KOPT-K1 (cell line): ENCODE measurements around the gene TNPO3.
"Not testable (repeated sequence)": the region's sequence is repeated elsewhere in the genome, so short reads cannot be mapped to it uniquely, and the experiment has no call there.

ENCODE experiments used
- H3K27ac ChIP-seq: fragments of 200-600 bp; sonication (generic); 2 replicates; pipeline ENCODE4 v1.5.1; 2016; ENCODE audit warnings: antibody characterized with exemption, mild to moderate bottlenecking, low read depth, low read length; ENCODE audit not compliant: poor library complexity, severe bottlenecking
- H3K36me3 ChIP-seq: fragments of 200-600 bp; sonication (generic); 2 replicates; pipeline ENCODE4 v1.5.1; 2017; ENCODE audit warnings: antibody characterized with exemption, mild to moderate bottlenecking, low read length, moderate library complexity; ENCODE audit not compliant: insufficient read depth
- H3K9me3 ChIP-seq: fragments of 200-600 bp; sonication (generic); 2 replicates; pipeline ENCODE4 v1.5.1; 2017; ENCODE audit warnings: antibody characterized with exemption, low read length, mild to moderate bottlenecking; ENCODE audit not compliant: insufficient read depth, poor library complexity, severe bottlenecking

TNPO3 gene

GRCh38 chr7:129078455-129078854, 23.5 kb upstream of the TNPO3 start:
- Histone ChIP-seq H3K27ac (no peak overlapping the region), H3K9me3 (no peaks in the 10 kb centered on the region), H3K36me3 (no peaks in the 10 kb centered on the region)

- H3K36me3 ChIP-seq: no peaks in the 10 kb centered on the region
- H3K27ac ChIP-seq: no peak overlapping the region
- no peaks in the 10 kb centered on the region for H3K9me3 ChIP-seq
Measured at GRCh38 chr7:129076886-129077285, 22.0 kb upstream of the TNPO3 start.

- Histone ChIP-seq H3K9me3 (no peaks in the 10 kb centered on the region), H3K27ac (no peak overlapping the region), H3K36me3 (no peaks in the 10 kb centered on the region)
Measured at GRCh38 chr7:129074994-129075393, 20.1 kb upstream of the TNPO3 start.

- Histone ChIP-seq H3K9me3 (no peaks in the 10 kb centered on the region), H3K27ac (no peak overlapping the region)
Measured at GRCh38 chr7:129074361-129074871, 19.5 kb upstream of the TNPO3 start.

GRCh38 chr7:129073738-129074137, 18.8 kb upstream of the TNPO3 start:
- no peaks in the 10 kb centered on the region for H3K9me3 ChIP-seq
- no peaks in the 10 kb centered on the region for H3K36me3 ChIP-seq
- H3K27ac ChIP-seq: no peak overlapping the region

More at GRCh38 chr7:129074361-129074871, 19.5 kb upstream of the TNPO3 start:
- H3K36me3 ChIP-seq: no peaks in the 10 kb centered on the region

- Histone ChIP-seq H3K27ac (no peak overlapping the region), H3K9me3 (no peaks in the 10 kb centered on the region), H3K36me3 (no peaks in the 10 kb centered on the region)
Measured at GRCh38 chr7:129073204-129073603, 18.3 kb upstream of the TNPO3 start.

GRCh38 chr7:129072479-129073011, 17.6 kb upstream of the TNPO3 start:
- Histone ChIP-seq H3K27ac (no peak overlapping the region), H3K36me3 (no peaks in the 10 kb centered on the region), H3K9me3 (no peaks in the 10 kb centered on the region)

- Histone ChIP-seq H3K36me3 (no peaks in the 10 kb centered on the region), H3K9me3 (no peaks in the 10 kb centered on the region), H3K27ac (no peak overlapping the region)
Measured at GRCh38 chr7:129069021-129069420, 14.1 kb upstream of the TNPO3 start.

GRCh38 chr7:129067943-129068548, 13.1 kb upstream of the TNPO3 start:
- no peaks in the 10 kb centered on the region for H3K9me3 ChIP-seq
- H3K27ac ChIP-seq: no peak overlapping the region
- H3K36me3 ChIP-seq: no peaks in the 10 kb centered on the region

- not testable (repeated sequence) for H3K36me3 ChIP-seq, H3K27ac ChIP-seq, H3K9me3 ChIP-seq
Measured at GRCh38 chr7:129067132-129067561, 12.2 kb upstream of the TNPO3 start.

- Histone ChIP-seq H3K27ac (no peak overlapping the region), H3K36me3 (no peaks in the 10 kb centered on the region), H3K9me3 (peaks cover 7% of the 10 kb centered on the region)
Measured at GRCh38 chr7:129066290-129067131, 11.6 kb upstream of the TNPO3 start.

GRCh38 chr7:129055861-129056464, 1.1 kb upstream of the TNPO3 start:
- Histone ChIP-seq H3K36me3 (peaks cover 17% of the 10 kb centered on the region), H3K9me3 (no peaks in the 10 kb centered on the region), H3K27ac (peak overlapping the region; percentile 93)

- peaks cover 23% of the 10 kb centered on the region for H3K36me3 ChIP-seq
- H3K9me3 ChIP-seq: no peaks in the 10 kb centered on the region
- H3K27ac ChIP-seq: peak overlapping the region; percentile 93
Measured at GRCh38 chr7:129055294-129055816, 444 bp upstream of the TNPO3 start.

- peaks cover 33% of the 10 kb centered on the region for H3K36me3 ChIP-seq
- H3K9me3 ChIP-seq: no peaks in the 10 kb centered on the region
- H3K27ac ChIP-seq: peak overlapping the region; percentile 93
Measured at GRCh38 chr7:129053938-129054437, 923 bp downstream of the TNPO3 start.

GRCh38 chr7:129052441-129052840, 2.5 kb downstream of the TNPO3 start:
- H3K9me3 ChIP-seq: no peaks in the 10 kb centered on the region
- H3K27ac ChIP-seq: no peak overlapping the region
- H3K36me3 ChIP-seq: peaks cover 48% of the 10 kb centered on the region
